ENCODE data around the gene TRPC4AP.
A peak's percentile ranks its signal among the peaks of the same experiment; 100 is the strongest.

TRPC4AP gene

GRCh38 chr20:34977365-34978091 lies 115.1 kb downstream of the TRPC4AP start:
- no peak overlapping the region for H3K4me3 ChIP-seq (ENCODE audit: low read length)
- no peak overlapping the region for H2AFZ ChIP-seq (ENCODE audit: low read depth, low read length)
- H3K9me3 ChIP-seq (ENCODE audit: low read length): no peaks in the 10 kb centered on the region
- H3K36me3 ChIP-seq (ENCODE audit: insufficient read depth, low read length): no peaks in the 10 kb centered on the region
- H3K4me1 ChIP-seq (ENCODE audit: insufficient read depth, low read length): peaks cover 6% of the 10 kb centered on the region
- H3K27me3 ChIP-seq (ENCODE audit: insufficient read depth, low read length): no peaks in the 10 kb centered on the region

- Histone ChIP-seq H3K27me3 (ENCODE audit: insufficient read depth, low read length) (no peaks in the 10 kb centered on the region), H3K36me3 (ENCODE audit: insufficient read depth, low read length) (no peaks in the 10 kb centered on the region), H3K9me3 (ENCODE audit: low read length) (no peaks in the 10 kb centered on the region), H3K4me3 (ENCODE audit: low read length) (no peak overlapping the region), H3K4me1 (ENCODE audit: insufficient read depth, low read length) (peaks cover 8% of the 10 kb centered on the region), H2AFZ (ENCODE audit: low read depth, low read length) (no peak overlapping the region)
Measured at GRCh38 chr20:34976286-34976685, 116.3 kb downstream of the TRPC4AP start.

GRCh38 chr20:34974246-34974645 lies 118.4 kb downstream of the TRPC4AP start:
- no peaks in the 10 kb centered on the region for H3K27me3 ChIP-seq (ENCODE audit: insufficient read depth, low read length)
- H2AFZ ChIP-seq (ENCODE audit: low read depth, low read length): no peak overlapping the region
- peaks cover 14% of the 10 kb centered on the region for H3K4me1 ChIP-seq (ENCODE audit: insufficient read depth, low read length)
- no peaks in the 10 kb centered on the region for H3K9me3 ChIP-seq (ENCODE audit: low read length)
- H3K36me3 ChIP-seq (ENCODE audit: insufficient read depth, low read length): no peaks in the 10 kb centered on the region
- no peak overlapping the region for H3K4me3 ChIP-seq (ENCODE audit: low read length)

GRCh38 chr20:34971561-34972235 lies 120.9 kb downstream of the TRPC4AP start:
- H3K27me3 ChIP-seq (ENCODE audit: insufficient read depth, low read length): no peaks in the 10 kb centered on the region
- H2AFZ ChIP-seq (ENCODE audit: low read depth, low read length): no peak overlapping the region
- no peaks in the 10 kb centered on the region for H3K9me3 ChIP-seq (ENCODE audit: low read length)
- no peaks in the 10 kb centered on the region for H3K36me3 ChIP-seq (ENCODE audit: insufficient read depth, low read length)
- peaks cover 13% of the 10 kb centered on the region for H3K4me1 ChIP-seq (ENCODE audit: insufficient read depth, low read length)
- no peak overlapping the region for H3K4me3 ChIP-seq (ENCODE audit: low read length)

GRCh38 chr20:34970846-34971560 lies 121.6 kb downstream of the TRPC4AP start:
- Histone ChIP-seq H3K4me1 (ENCODE audit: insufficient read depth, low read length) (peaks cover 13% of the 10 kb centered on the region), H3K36me3 (ENCODE audit: insufficient read depth, low read length) (no peaks in the 10 kb centered on the region), H2AFZ (ENCODE audit: low read depth, low read length) (no peak overlapping the region), H3K4me3 (ENCODE audit: low read length) (no peak overlapping the region), H3K27me3 (ENCODE audit: insufficient read depth, low read length) (no peaks in the 10 kb centered on the region), H3K9me3 (ENCODE audit: low read length) (no peaks in the 10 kb centered on the region)

- no peak overlapping the region for H2AFZ ChIP-seq (ENCODE audit: low read depth, low read length)
- no peaks in the 10 kb centered on the region for H3K27me3 ChIP-seq (ENCODE audit: insufficient read depth, low read length)
- peaks cover 13% of the 10 kb centered on the region for H3K4me1 ChIP-seq (ENCODE audit: insufficient read depth, low read length)
- H3K4me3 ChIP-seq (ENCODE audit: low read length): no peak overlapping the region
- H3K9me3 ChIP-seq (ENCODE audit: low read length): no peaks in the 10 kb centered on the region
- H3K36me3 ChIP-seq (ENCODE audit: insufficient read depth, low read length): no peaks in the 10 kb centered on the region
Measured at GRCh38 chr20:34970193-34970840, 122.3 kb downstream of the TRPC4AP start.

GRCh38 chr20:34968042-34968775 lies 124.4 kb downstream of the TRPC4AP start:
- no peaks in the 10 kb centered on the region for H3K9me3 ChIP-seq (ENCODE audit: low read length)
- no peak overlapping the region for H3K4me3 ChIP-seq (ENCODE audit: low read length)
- H3K4me1 ChIP-seq (ENCODE audit: insufficient read depth, low read length): peaks cover 13% of the 10 kb centered on the region
- H3K27me3 ChIP-seq (ENCODE audit: insufficient read depth, low read length): no peaks in the 10 kb centered on the region
- no peaks in the 10 kb centered on the region for H3K36me3 ChIP-seq (ENCODE audit: insufficient read depth, low read length)
- no peak overlapping the region for H2AFZ ChIP-seq (ENCODE audit: low read depth, low read length)

GRCh38 chr20:34967421-34967820 lies 125.2 kb downstream of the TRPC4AP start:
- no peak overlapping the region for H3K4me3 ChIP-seq (ENCODE audit: low read length)
- H2AFZ ChIP-seq (ENCODE audit: low read depth, low read length): no peak overlapping the region
- no peaks in the 10 kb centered on the region for H3K27me3 ChIP-seq (ENCODE audit: insufficient read depth, low read length)
- no peaks in the 10 kb centered on the region for H3K36me3 ChIP-seq (ENCODE audit: insufficient read depth, low read length)
- peaks cover 13% of the 10 kb centered on the region for H3K4me1 ChIP-seq (ENCODE audit: insufficient read depth, low read length)
- H3K9me3 ChIP-seq (ENCODE audit: low read length): no peaks in the 10 kb centered on the region

- H3K4me1 ChIP-seq (ENCODE audit: insufficient read depth, low read length): peaks cover 5% of the 10 kb centered on the region
- H3K27me3 ChIP-seq (ENCODE audit: insufficient read depth, low read length): no peaks in the 10 kb centered on the region
- no peak overlapping the region for H2AFZ ChIP-seq (ENCODE audit: low read depth, low read length)
- no peaks in the 10 kb centered on the region for H3K36me3 ChIP-seq (ENCODE audit: insufficient read depth, low read length)
- H3K4me3 ChIP-seq (ENCODE audit: low read length): no peak overlapping the region
- no peaks in the 10 kb centered on the region for H3K9me3 ChIP-seq (ENCODE audit: low read length)
Measured at GRCh38 chr20:34965051-34965450, 127.6 kb downstream of the TRPC4AP start.

GRCh38 chr20:34964486-34964885 lies 128.1 kb downstream of the TRPC4AP start:
- Histone ChIP-seq H2AFZ (ENCODE audit: low read depth, low read length) (no peak overlapping the region), H3K9me3 (ENCODE audit: low read length) (no peaks in the 10 kb centered on the region), H3K4me1 (ENCODE audit: insufficient read depth, low read length) (peaks cover 5% of the 10 kb centered on the region), H3K4me3 (ENCODE audit: low read length) (no peak overlapping the region), H3K27me3 (ENCODE audit: insufficient read depth, low read length) (no peaks in the 10 kb centered on the region), H3K36me3 (ENCODE audit: insufficient read depth, low read length) (no peaks in the 10 kb centered on the region)

GRCh38 chr20:34956751-34957472 lies 135.7 kb downstream of the TRPC4AP start:
- H3K4me3 ChIP-seq (ENCODE audit: low read length): no peak overlapping the region
- H3K36me3 ChIP-seq (ENCODE audit: insufficient read depth, low read length): no peaks in the 10 kb centered on the region
- H3K27me3 ChIP-seq (ENCODE audit: insufficient read depth, low read length): no peaks in the 10 kb centered on the region
- no peak overlapping the region for H2AFZ ChIP-seq (ENCODE audit: low read depth, low read length)
- peaks cover 11% of the 10 kb centered on the region for H3K4me1 ChIP-seq (ENCODE audit: insufficient read depth, low read length)
- peaks cover 2% of the 10 kb centered on the region for H3K9me3 ChIP-seq (ENCODE audit: low read length)

GRCh38 chr20:34956041-34956458 lies 136.6 kb downstream of the TRPC4AP start:
- Histone ChIP-seq H3K4me1 (ENCODE audit: insufficient read depth, low read length) (peaks cover 11% of the 10 kb centered on the region), H3K27me3 (ENCODE audit: insufficient read depth, low read length) (no peaks in the 10 kb centered on the region), H2AFZ (ENCODE audit: low read depth, low read length) (peak overlapping the region; percentile 81), H3K36me3 (ENCODE audit: insufficient read depth, low read length) (no peaks in the 10 kb centered on the region), H3K9me3 (ENCODE audit: low read length) (peaks cover 2% of the 10 kb centered on the region), H3K4me3 (ENCODE audit: low read length) (peak overlapping the region; percentile 80)

Measured in neuron (in vitro differentiated cells).